GM12878 (cell line): ENCODE results near the gene KLHL25. TPM values are rescaled to one million over a fixed set of nuclear protein-coding genes. Genes with fewer than 3 reads are reported as not detected.

Experiments used
- ATAC-seq: fragments of 200-7000 bp; cut with Tn5 transposase; 3 replicates; pipeline ENCODE4 v1.9.1; 2020; ENCODE audit warnings: mild to moderate bottlenecking, moderate library complexity
- BruUV-seq: library from RNA; stranded (reverse); fragments of 400-500 nt; replicated peaks from 2 replicates; lab custom pipeline; 2021; lab: Mats Ljungman, UMichigan
- CTCF ChIA-PET: fragments of 300-600 bp; sonication (Branson Sonifier 250); formaldehyde crosslinking; extraction: SDS; loops from one replicate; lab custom pipeline; 2021; ENCODE audit warnings: inconsistent platforms; lab: Yijun Ruan, JAX
- POLR2A ChIA-PET: fragments of 350-600 bp; formaldehyde crosslinking; extraction: SDS; loops from one replicate; lab custom pipeline; 2021; ENCODE audit warnings: inconsistent platforms; lab: Charles Lee
- RAD21 ChIA-PET: fragments of 300-600 bp; sonication (Branson Sonifier 250); formaldehyde crosslinking; loops from one replicate; lab custom pipeline; 2023; ENCODE audit warnings: antibody characterized with exemption; ENCODE audit not compliant: unreplicated experiment; lab: Charles Lee
- SMC1A ChIA-PET: fragments of 300-600 bp; sonication (Branson Sonifier 250); formaldehyde crosslinking; loops from one replicate; lab custom pipeline; 2023; ENCODE audit not compliant: unreplicated experiment, uncharacterized antibody; lab: Charles Lee
- DNase-seq: peaks from one replicate; pipeline ENCODE4 v3.0.0-alpha.2; 2011; ENCODE audit warnings: low read depth, low spot score
- FAIRE-seq: peaks from 3 replicates; lab custom pipeline; 2011; peaks lifted over from hg19 to GRCh38; lab: Jason Lieb, UNC
- H2AFZ ChIP-seq: 2 replicates; pipeline ENCODE4 v1.6.0; 2011; ENCODE audit warnings: low read depth, low read length, control low read depth; ENCODE audit not compliant: control insufficient read depth
- H3K27ac ChIP-seq: 2 replicates; pipeline ENCODE4 v1.5.1; 2011; ENCODE audit warnings: control low read depth; ENCODE audit not compliant: control insufficient read depth, insufficient read depth
- H3K27me3 ChIP-seq, 2 experiments: replicated peaks in 1 of 2; 2 replicates each; pipeline versions ENCODE4 v1.6.0 to v1.6.1; 2011; ENCODE audit warnings: low read length in 1 of 2; ENCODE audit not compliant: control insufficient read depth in 2 of 2, insufficient read depth in 2 of 2
- H3K36me3 ChIP-seq, 2 experiments: 2 replicates each; pipeline ENCODE4 v1.5.1; 2011; ENCODE audit warnings: low read length in 1 of 2; ENCODE audit not compliant: control insufficient read depth in 2 of 2, insufficient read depth in 2 of 2
- H3K4me1 ChIP-seq: 2 replicates; pipeline ENCODE4 v1.6.1; 2011; ENCODE audit warnings: mild to moderate bottlenecking, low read length, moderate library complexity, mixed read lengths; ENCODE audit not compliant: control insufficient read depth, insufficient read depth
- H3K4me2 ChIP-seq: 2 replicates; pipeline ENCODE4 v1.6.0; 2011; ENCODE audit warnings: control low read depth; ENCODE audit not compliant: control insufficient read depth, insufficient read depth
- H3K4me3 ChIP-seq: fragments of 200-600 bp; sonication (generic); 2 replicates; pipeline ENCODE4 v1.5.1; 2016
- H3K79me2 ChIP-seq: 2 replicates; pipeline ENCODE4 v1.6.0; 2011; ENCODE audit warnings: low read length; ENCODE audit not compliant: control insufficient read depth, insufficient read depth
- H3K9ac ChIP-seq: 2 replicates; pipeline ENCODE4 v1.8.0; 2011; ENCODE audit warnings: low read length, control low read depth, mixed read lengths; ENCODE audit not compliant: control insufficient read depth, insufficient read depth
- H3K9me3 ChIP-seq: replicated peaks from 3 replicates; pipeline ENCODE4 v1.5.1; 2011; ENCODE audit warnings: mild to moderate bottlenecking, low read length; ENCODE audit not compliant: control insufficient read depth, insufficient read depth
- H4K20me1 ChIP-seq: 2 replicates; pipeline ENCODE4 v1.6.0; 2011; ENCODE audit not compliant: control insufficient read depth, insufficient read depth
- BRCA1 ChIP-seq: IDR thresholded peaks from 2 replicates; pipeline ENCODE4 v1.6.1; 2011; ENCODE audit warnings: low read depth, low read length, improper control_type of control experiment
- FOXK2 ChIP-seq: fragments of 450-650 bp; IDR thresholded peaks from 2 replicates; pipeline ENCODE4 v1.6.1; 2017; ENCODE audit warnings: mild to moderate bottlenecking, moderate library complexity
- GABPA ChIP-seq: IDR thresholded peaks from 2 replicates; pipeline ENCODE4 v1.6.1; 2014; ENCODE audit warnings: antibody characterized with exemption, low read depth, mild to moderate bottlenecking, inconsistent platforms
- NRF1 ChIP-seq: conservative IDR thresholded peaks from 2 replicates; pipeline ENCODE4 v1.6.1; 2011; ENCODE audit warnings: mild to moderate bottlenecking, low read depth, low read length, improper control_type of control experiment
- POLR2A ChIP-seq: IDR thresholded peaks from 2 replicates; pipeline ENCODE4 v1.6.1; 2011; ENCODE audit warnings: low read depth, mild to moderate bottlenecking, low read length
- RAD21 ChIP-seq: IDR thresholded peaks from 2 replicates; pipeline ENCODE4 v1.6.1; 2011; ENCODE audit warnings: mild to moderate bottlenecking, low read depth, low read length, moderate library complexity; ENCODE audit not compliant: insufficient read depth
- SMC3 ChIP-seq: IDR thresholded peaks from 2 replicates; pipeline ENCODE4 v1.6.1; 2011; ENCODE audit warnings: low read length, improper control_type of control experiment, borderline replicate concordance
- SUPT20H ChIP-seq: IDR thresholded peaks from 2 replicates; pipeline ENCODE4 v1.6.1; 2011; ENCODE audit warnings: low read depth, mild to moderate bottlenecking, low read length, moderate library complexity, borderline replicate concordance; ENCODE audit not compliant: control insufficient read depth
- ZSCAN29 ChIP-seq: fragments of 450-650 bp; IDR thresholded peaks from 2 replicates; pipeline ENCODE4 v1.6.1; 2017; ENCODE audit warnings: mild to moderate bottlenecking, moderate library complexity
- WGBS: methylation state at CpG from one replicate; pipeline ENCODE4 v1.1.6; 2016; ENCODE audit warnings: low lambda C conversion rate; ENCODE audit not compliant: insufficient replicate concordance, insufficient coverage; ENCODE audit errors: missing lambda C conversion rate; 5-methylcytosine and 5-hydroxymethylcytosine counted together
- in situ Hi-C: fragments of 300-500 bp; cut with MboI; formaldehyde crosslinking; loops from 9 replicates; pipeline ENCODE4 v1.14.3; 2018; ENCODE audit warnings: mixed read lengths
- intact Hi-C: fragments of 100-400 bp; cut with micrococcal nuclease; formaldehyde crosslinking; loops from one replicate; pipeline ENCODE4 v1.14.2; 2022; ENCODE audit not compliant: unreplicated experiment
- polyA plus RNA-seq, 11 experiments: library from polyadenylated mRNA; depleted of rRNA in 4 of 11; unstranded in 6 of 11; stranded (reverse) in 5 of 11; fragments of >200 nt; fragmentation: Nextera tagmentation in 4 of 11; fragmentation: Illumina TruSeq in 1 of 11; extraction: Ambion mirVana in 4 of 11; extraction: Trizol in 1 of 11; gene quantifications; 1 replicate in 1 of 11; 2 replicates in 10 of 11; pipeline versions ENCODE4 v1.2.1 to v1.2.3, GENCODE V29; 2011 to 2016; ENCODE audit warnings: inconsistent platforms in 2 of 11, missing spikeins in 2 of 11, low read depth in 1 of 11
- total RNA-seq, 4 experiments: library from RNA; depleted of rRNA in 3 of 4; stranded (reverse); fragments of >200 nt in 3 of 4; fragmentation: Illumina TruSeq in 1 of 4; extraction: Trizol in 1 of 4; gene quantifications; 2 replicates each; pipeline versions ENCODE4 v1.2.1 to v1.2.3, GENCODE V29; 2013 to 2021

KLHL25 gene
- total and polyA plus RNA-seq, 10 of the 15 experiments (the other 5 are each of a cell fraction or from before 2014, with no cell fraction given): 0.04 to 3.0 (median 2.1) TPM; not detected in 1

GRCh38 chr15:85744579-85744978 is 50.1 kb downstream of the KLHL25 start:
- DNase-seq: no peak
- Histone ChIP-seq H3K27ac (no peak overlapping the region), H3K4me1 (no peaks in the 10 kb centered on the region), H4K20me1 (no peaks in the 10 kb centered on the region), H3K36me3 (peaks cover 35 to 52% of the 10 kb centered on the region in 2 experiments), H2AFZ (no peak overlapping the region), H3K27me3 (no peaks in the 10 kb centered on the region), H3K9me3 (no peaks in the 10 kb centered on the region), H3K9ac (no peak overlapping the region), H3K4me2 (no peak overlapping the region), H3K79me2 (no peaks in the 10 kb centered on the region), H3K4me3 (no peak overlapping the region)
- in situ Hi-C loops: no loop called here
- ChIA-PET RAD21 (no interaction called here), SMC1A (no interaction called here), CTCF (no interaction called here), POLR2A (no interaction called here)
- TF ChIP-seq POLR2A (peak; percentile 19; the same call in 1 of the 2 replicates), FOXK2 (no peak), NRF1 (no peak), GABPA (no peak)
- 98% methylated on average over 10 of the region's 10 CpGs for WGBS
- no peak for ATAC-seq
- FAIRE-seq: no peak
- BruUV-seq: no TSS peak
- intact Hi-C loops: no loop called here

- no peak for ATAC-seq
- Histone ChIP-seq H3K9ac (no peak overlapping the region), H2AFZ (no peak overlapping the region), H3K4me1 (no peaks in the 10 kb centered on the region), H3K27ac (no peak overlapping the region), H3K36me3 (peaks cover 33 to 49% of the 10 kb centered on the region in 2 experiments), H3K4me3 (no peak overlapping the region), H3K4me2 (no peak overlapping the region), H3K79me2 (no peaks in the 10 kb centered on the region), H3K9me3 (no peaks in the 10 kb centered on the region), H3K27me3 (no peaks in the 10 kb centered on the region), H4K20me1 (no peaks in the 10 kb centered on the region)
- RAD21 ChIA-PET: no interaction called here
- POLR2A ChIA-PET: no interaction called here
- in situ Hi-C loops (no loop called here), intact Hi-C loops (no loop called here)
- DNase-seq: no peak
- no peak for FAIRE-seq
- SMC1A ChIA-PET: interaction anchor here (1.1 kb wide), 1 partner anchor 66 kb away, joined by 3 read pairs; no protein-coding TSS in a partner anchor
- CTCF ChIA-PET: no interaction called here
- TF ChIP-seq BRCA1 (no peak), SUPT20H (no peak), ZSCAN29 (no peak), SMC3 (no peak), RAD21 (no peak)
- BruUV-seq: no TSS peak
- 95% methylated on average over 14 of the region's 14 CpGs for WGBS
These were observed 51.2 kb downstream of the KLHL25 start for GRCh38 chr15:85743392-85744055.
